HEK293 (cell line): ENCODE measurements around the gene CEP112.

Experiments
- EGR2 ChIP-seq: fragments of 450-650 bp; formaldehyde crosslinking; IDR thresholded peaks from 2 replicates; pipeline ENCODE4 v1.5.1; 2016; ENCODE audit warnings: low read depth, missing biosample characterization, missing genetic modification characterization
- KLF9 ChIP-seq: fragments of 450-650 bp; formaldehyde crosslinking; IDR thresholded peaks from 2 replicates; pipeline ENCODE4 v1.5.1; 2016; ENCODE audit warnings: missing biosample characterization, missing genetic modification characterization, low read depth
- ZEB2 ChIP-seq: fragments of 450-650 bp; formaldehyde crosslinking; IDR thresholded peaks from 2 replicates; pipeline ENCODE4 v1.5.1; 2016; ENCODE audit warnings: missing biosample characterization, missing genetic modification characterization
- ZNF280D ChIP-seq: fragments of 450-650 bp; formaldehyde crosslinking; IDR thresholded peaks from 2 replicates; pipeline ENCODE4 v1.5.1; 2016; ENCODE audit warnings: missing biosample characterization, missing genetic modification characterization
- ZNF549 ChIP-seq: fragments of 450-650 bp; IDR thresholded peaks from 2 replicates; pipeline ENCODE4 v1.5.1; 2018; ENCODE audit warnings: missing biosample characterization, missing genetic modification characterization, mild to moderate bottlenecking, inconsistent platforms, moderate library complexity
- ZNF785 ChIP-seq: fragments of 450-650 bp; formaldehyde crosslinking; IDR thresholded peaks from 2 replicates; pipeline ENCODE4 v1.5.1; 2016; ENCODE audit warnings: missing biosample characterization, missing genetic modification characterization

GRCh38 chr17:65941356-65941899, 250.5 kb downstream of the CEP112 start:
- TF ChIP-seq EGR2 (tag by site-specific recombination) (no peak), ZNF785 (tag by site-specific recombination) (no peak), ZNF280D (tag by site-specific recombination) (no peak), ZEB2 (tag by site-specific recombination) (no peak), ZNF549 (tag by site-specific recombination) (no peak), KLF9 (tag by site-specific recombination) (no peak)
